Measurements from ENCODE around the gene NUFIP2.
"Not testable (repeated sequence)": the region's sequence is repeated elsewhere in the genome, so short reads cannot be mapped to it uniquely, and the experiment has no call there.

The NUFIP2 gene

DNA sequence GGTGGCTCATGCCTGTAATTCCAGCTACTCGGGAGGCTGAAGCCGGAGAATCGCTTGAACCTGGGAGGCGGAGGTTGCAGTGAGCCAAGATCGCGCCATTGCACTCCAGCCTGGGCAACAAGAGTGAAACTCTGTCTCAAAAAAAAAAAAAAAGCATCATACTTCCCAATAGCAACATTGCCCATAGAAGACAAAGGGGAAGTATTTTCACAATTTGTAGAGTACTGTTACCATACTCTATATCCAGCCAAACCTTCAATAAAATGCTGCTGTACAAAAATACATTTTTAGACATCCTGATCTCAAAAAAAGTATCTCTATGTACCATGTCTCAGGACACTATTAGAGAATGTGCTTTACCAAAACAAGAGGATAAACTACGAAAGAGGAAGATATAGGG, 59.0 kb downstream of the NUFIP2 start:
- not testable (repeated sequence) for H3K4me3 ChIP-seq (ENCODE audit: low read length); H3K4me2 ChIP-seq (ENCODE audit: low read length); H3K27me3 ChIP-seq (ENCODE audit: control insufficient read depth, insufficient read depth, low read length); H3K9ac ChIP-seq (ENCODE audit: low read depth, low read length); H3K9me3 ChIP-seq (replicated peaks; ENCODE audit: low read length); H3K36me3 ChIP-seq (ENCODE audit: insufficient read depth, low read length)
- H3K4me1 ChIP-seq (ENCODE audit: control insufficient read depth, insufficient read depth, low read length) = peaks cover 18% of the 10 kb centered on the region

DNA sequence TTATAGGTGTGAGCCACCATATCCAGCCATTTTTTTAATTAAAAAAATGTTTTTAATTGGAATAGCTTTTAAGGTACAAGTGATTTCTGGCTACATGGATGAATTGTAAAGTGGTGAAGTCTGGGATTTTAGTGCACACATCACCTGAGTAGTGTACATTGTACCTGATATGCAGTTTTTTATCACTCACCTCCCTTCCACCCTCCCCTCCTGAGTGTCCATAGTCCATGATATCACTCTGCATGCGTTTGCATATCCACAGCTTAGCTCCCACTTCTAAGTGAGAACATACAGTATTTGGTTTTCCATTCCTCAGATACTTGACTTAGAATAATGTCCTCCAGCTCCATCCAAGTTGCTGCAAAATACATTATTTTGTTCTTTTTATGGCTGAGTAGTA, 60.6 kb downstream of the NUFIP2 start:
- Histone ChIP-seq H3K9me3 (replicated peaks; ENCODE audit: low read length) (no peaks in the 10 kb centered on the region), H3K36me3 (ENCODE audit: insufficient read depth, low read length) (no peaks in the 10 kb centered on the region), H3K4me3 (ENCODE audit: low read length) (no peak overlapping the region), H3K9ac (ENCODE audit: low read depth, low read length) (no peak overlapping the region), H3K4me1 (ENCODE audit: control insufficient read depth, insufficient read depth, low read length) (peaks cover 11% of the 10 kb centered on the region), H3K4me2 (ENCODE audit: low read length) (no peak overlapping the region), H3K27me3 (ENCODE audit: control insufficient read depth, insufficient read depth, low read length) (no peaks in the 10 kb centered on the region)

DNA sequence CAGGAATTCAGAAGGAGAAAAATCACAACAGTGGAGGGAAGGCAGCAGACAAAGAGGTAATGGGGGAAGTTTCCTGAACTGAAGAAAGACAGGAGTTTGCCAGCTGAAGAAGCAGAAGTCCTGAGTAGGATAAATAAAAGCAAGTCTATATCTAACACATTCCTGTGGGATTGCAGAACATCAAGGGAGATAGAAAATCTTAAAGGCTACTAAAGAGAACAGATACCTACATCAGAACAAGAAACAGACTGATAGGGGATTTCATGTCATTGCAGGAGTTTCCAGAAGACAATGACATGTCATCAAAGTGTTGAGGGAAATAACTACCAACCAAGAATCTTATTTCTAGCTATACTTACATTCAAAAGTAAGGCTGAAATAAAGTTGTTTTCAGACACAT, 68.6 kb downstream of the NUFIP2 start:
- no peak overlapping the region for H3K4me2 ChIP-seq (ENCODE audit: low read length)
- H3K9me3 ChIP-seq (replicated peaks; ENCODE audit: low read length) = no peaks in the 10 kb centered on the region
- no peaks in the 10 kb centered on the region for H3K4me1 ChIP-seq (ENCODE audit: control insufficient read depth, insufficient read depth, low read length)
- no peaks in the 10 kb centered on the region for H3K36me3 ChIP-seq (ENCODE audit: insufficient read depth, low read length)
- no peak overlapping the region for H3K4me3 ChIP-seq (ENCODE audit: low read length)
- H3K9ac ChIP-seq (ENCODE audit: low read depth, low read length) = no peak overlapping the region
- no peaks in the 10 kb centered on the region for H3K27me3 ChIP-seq (ENCODE audit: control insufficient read depth, insufficient read depth, low read length)

- not testable (repeated sequence) for H3K4me3 ChIP-seq (ENCODE audit: low read length); H3K9me3 ChIP-seq (replicated peaks; ENCODE audit: low read length); H3K4me2 ChIP-seq (ENCODE audit: low read length); H3K27me3 ChIP-seq (ENCODE audit: control insufficient read depth, insufficient read depth, low read length); H3K4me1 ChIP-seq (ENCODE audit: control insufficient read depth, insufficient read depth, low read length); H3K9ac ChIP-seq (ENCODE audit: low read depth, low read length); H3K36me3 ChIP-seq (ENCODE audit: insufficient read depth, low read length)
Observed at GRCh38 chr17:29221338-29221737, 72.6 kb downstream of the NUFIP2 start.

DNA sequence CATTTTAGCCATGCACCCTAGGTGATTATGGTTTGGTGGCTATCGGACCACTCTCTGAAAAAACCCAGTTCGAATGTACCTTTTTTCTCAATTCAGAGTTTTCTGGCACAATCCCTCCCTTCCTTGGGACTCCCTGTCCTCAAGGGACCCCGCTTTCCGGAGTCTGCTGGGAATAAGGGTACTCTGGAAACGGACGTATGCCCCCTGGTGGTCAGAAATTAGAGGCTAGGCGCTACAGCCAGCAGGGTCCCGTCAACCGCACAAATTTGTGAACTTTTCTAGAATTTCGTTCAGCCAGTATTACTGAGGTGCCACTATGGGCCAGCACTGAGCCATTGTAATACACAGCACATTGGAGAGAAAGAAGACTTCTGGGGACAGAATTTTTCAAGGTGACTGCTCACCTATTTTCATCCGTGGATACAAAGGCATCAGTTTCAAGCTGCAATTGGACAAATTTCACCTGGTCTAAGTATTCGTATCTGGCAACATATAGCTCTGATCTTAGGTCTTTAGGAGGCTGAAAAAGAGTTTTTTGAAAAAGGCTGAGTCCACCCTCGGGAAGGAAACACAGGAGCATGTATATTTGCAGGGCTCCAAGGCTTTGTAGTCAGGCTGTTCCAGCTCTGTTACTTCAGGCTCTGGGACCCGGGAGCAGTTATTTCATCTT, 74.4 kb downstream of the NUFIP2 start:
- H3K27me3 ChIP-seq (ENCODE audit: control insufficient read depth, insufficient read depth, low read length) = peaks cover 16% of the 10 kb centered on the region
- peak overlapping the region; percentile 61 for H3K4me2 ChIP-seq (ENCODE audit: low read length)
- no peaks in the 10 kb centered on the region for H3K36me3 ChIP-seq (ENCODE audit: insufficient read depth, low read length)
- no peaks in the 10 kb centered on the region for H3K9me3 ChIP-seq (replicated peaks; ENCODE audit: low read length)
- no peak overlapping the region for H3K4me3 ChIP-seq (ENCODE audit: low read length)
- no peak overlapping the region for H3K9ac ChIP-seq (ENCODE audit: low read depth, low read length)
- H3K4me1 ChIP-seq (ENCODE audit: control insufficient read depth, insufficient read depth, low read length) = peaks cover 4% of the 10 kb centered on the region

DNA sequence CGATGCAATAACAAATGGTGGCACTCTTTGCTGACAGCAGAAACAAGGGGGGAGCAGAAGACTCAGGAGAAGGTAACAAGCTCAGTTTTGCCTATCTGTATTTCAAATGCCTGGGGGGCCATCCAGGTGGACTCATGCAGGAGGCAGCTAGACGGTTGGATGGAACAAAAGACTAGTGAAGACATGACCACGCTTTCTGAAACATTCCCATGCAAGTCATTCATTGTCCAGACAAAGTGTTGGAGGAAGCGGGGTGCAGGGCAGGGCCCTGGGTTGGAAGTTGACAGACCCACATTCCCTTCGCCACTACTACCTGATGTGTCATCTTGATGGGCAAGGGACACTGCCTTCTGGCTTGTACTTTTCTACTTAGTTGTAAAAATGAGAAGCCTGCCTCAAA, 77.1 kb downstream of the NUFIP2 start:
- Histone ChIP-seq H3K36me3 (ENCODE audit: insufficient read depth, low read length) (no peaks in the 10 kb centered on the region), H3K9ac (ENCODE audit: low read depth, low read length) (no peak overlapping the region), H3K4me1 (ENCODE audit: control insufficient read depth, insufficient read depth, low read length) (peaks cover 4% of the 10 kb centered on the region), H3K9me3 (replicated peaks; ENCODE audit: low read length) (no peaks in the 10 kb centered on the region), H3K27me3 (ENCODE audit: control insufficient read depth, insufficient read depth, low read length) (peaks cover 17% of the 10 kb centered on the region), H3K4me2 (ENCODE audit: low read length) (no peak overlapping the region), H3K4me3 (ENCODE audit: low read length) (no peak overlapping the region)

DNA sequence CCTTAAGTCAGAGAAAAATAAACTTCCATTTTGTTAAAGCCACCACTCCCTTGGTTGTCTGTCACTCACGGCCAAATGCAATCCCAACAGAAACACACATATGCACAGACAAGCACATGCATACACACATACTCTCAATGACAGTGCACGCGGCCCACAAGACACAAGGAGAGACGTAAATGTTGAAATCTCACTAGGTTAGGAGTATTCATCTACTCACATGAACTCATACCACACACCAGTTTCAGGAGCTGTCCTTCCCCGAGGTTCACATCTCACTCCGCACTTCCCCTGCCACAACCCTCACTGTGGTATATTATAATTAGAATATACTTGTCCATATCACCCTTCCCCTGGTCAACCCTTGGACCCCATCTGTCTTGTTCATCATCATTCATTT, 77.8 kb downstream of the NUFIP2 start:
- Histone ChIP-seq H3K36me3 (ENCODE audit: insufficient read depth, low read length) (no peaks in the 10 kb centered on the region), H3K27me3 (ENCODE audit: control insufficient read depth, insufficient read depth, low read length) (peaks cover 17% of the 10 kb centered on the region)

GRCh38 chr17:29215717-29216116, 78.2 kb downstream of the NUFIP2 start:
- H3K4me2 ChIP-seq (ENCODE audit: low read length) = no peak overlapping the region
- H3K36me3 ChIP-seq (ENCODE audit: insufficient read depth, low read length) = no peaks in the 10 kb centered on the region
- H3K27me3 ChIP-seq (ENCODE audit: control insufficient read depth, insufficient read depth, low read length) = peaks cover 17% of the 10 kb centered on the region
- H3K4me1 ChIP-seq (ENCODE audit: control insufficient read depth, insufficient read depth, low read length) = peaks cover 4% of the 10 kb centered on the region
- no peaks in the 10 kb centered on the region for H3K9me3 ChIP-seq (replicated peaks; ENCODE audit: low read length)
- H3K9ac ChIP-seq (ENCODE audit: low read depth, low read length) = no peak overlapping the region
- H3K4me3 ChIP-seq (ENCODE audit: low read length) = no peak overlapping the region

More for the DNA sequence above, 77.8 kb downstream of the NUFIP2 start:
- Histone ChIP-seq H3K4me1 (ENCODE audit: control insufficient read depth, insufficient read depth, low read length) (peaks cover 4% of the 10 kb centered on the region), H3K9me3 (replicated peaks; ENCODE audit: low read length) (no peaks in the 10 kb centered on the region), H3K4me3 (ENCODE audit: low read length) (no peak overlapping the region), H3K4me2 (ENCODE audit: low read length) (no peak overlapping the region), H3K9ac (ENCODE audit: low read depth, low read length) (no peak overlapping the region)

- Histone ChIP-seq H3K27me3 (ENCODE audit: control insufficient read depth, insufficient read depth, low read length) (peaks cover 17% of the 10 kb centered on the region), H3K36me3 (ENCODE audit: insufficient read depth, low read length) (no peaks in the 10 kb centered on the region), H3K4me2 (ENCODE audit: low read length) (no peak overlapping the region), H3K9ac (ENCODE audit: low read depth, low read length) (no peak overlapping the region), H3K9me3 (replicated peaks; ENCODE audit: low read length) (no peaks in the 10 kb centered on the region), H3K4me1 (ENCODE audit: control insufficient read depth, insufficient read depth, low read length) (peaks cover 4% of the 10 kb centered on the region), H3K4me3 (ENCODE audit: low read length) (no peak overlapping the region)
Observed at GRCh38 chr17:29215174-29215573, 78.8 kb downstream of the NUFIP2 start.

- Histone ChIP-seq H3K4me1 (ENCODE audit: control insufficient read depth, insufficient read depth, low read length) (peaks cover 4% of the 10 kb centered on the region), H3K4me3 (ENCODE audit: low read length) (no peak overlapping the region), H3K9ac (ENCODE audit: low read depth, low read length) (no peak overlapping the region), H3K36me3 (ENCODE audit: insufficient read depth, low read length) (no peaks in the 10 kb centered on the region), H3K9me3 (replicated peaks; ENCODE audit: low read length) (no peaks in the 10 kb centered on the region), H3K27me3 (ENCODE audit: control insufficient read depth, insufficient read depth, low read length) (peaks cover 17% of the 10 kb centered on the region), H3K4me2 (ENCODE audit: low read length) (no peak overlapping the region)
Observed at GRCh38 chr17:29214215-29215146, 79.5 kb downstream of the NUFIP2 start.

DNA sequence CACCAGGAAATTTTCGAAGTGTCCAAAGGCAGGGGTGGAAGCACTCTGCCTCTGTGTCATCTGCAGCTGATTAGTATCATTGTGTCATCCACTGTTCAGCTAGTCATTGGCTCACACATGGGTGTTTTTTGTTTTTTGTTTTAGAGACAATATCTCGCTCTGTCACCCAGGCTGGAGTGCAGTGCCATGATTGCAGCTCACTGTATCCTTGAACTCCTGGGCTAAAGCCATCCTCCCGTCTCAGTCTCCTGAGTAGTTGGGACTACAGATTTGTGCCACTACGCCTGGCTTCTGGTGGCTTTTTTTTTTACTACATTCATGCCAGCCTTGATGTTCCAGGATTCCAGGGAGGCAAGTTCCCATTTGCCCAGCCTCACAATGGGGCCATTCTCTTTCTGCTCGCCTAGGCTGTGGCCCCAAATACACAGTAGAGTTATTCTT, 81.2 kb downstream of the NUFIP2 start:
- Histone ChIP-seq H3K4me3 (ENCODE audit: low read length) (no peak overlapping the region), H3K4me1 (ENCODE audit: control insufficient read depth, insufficient read depth, low read length) (no peaks in the 10 kb centered on the region), H3K9ac (ENCODE audit: low read depth, low read length) (no peak overlapping the region), H3K27me3 (ENCODE audit: control insufficient read depth, insufficient read depth, low read length) (peaks cover 28% of the 10 kb centered on the region), H3K9me3 (replicated peaks; ENCODE audit: low read length) (no peaks in the 10 kb centered on the region), H3K36me3 (ENCODE audit: insufficient read depth, low read length) (no peaks in the 10 kb centered on the region), H3K4me2 (ENCODE audit: low read length) (no peak overlapping the region)
